IMR-90 (cell line): Measurements from ENCODE around the gene ZNF564.

Source experiments
- CEBPB ChIP-seq: IDR thresholded peaks from 2 replicates; pipeline ENCODE4 v1.6.1; 2012; ENCODE audit warnings: low read depth, low read length, improper control_type of control experiment
- CTCF ChIP-seq: conservative IDR thresholded peaks from 2 replicates; pipeline ENCODE4 v1.5.1; 2012; ENCODE audit warnings: mild to moderate bottlenecking, low read depth, low read length, improper control_type of control experiment

DNA sequence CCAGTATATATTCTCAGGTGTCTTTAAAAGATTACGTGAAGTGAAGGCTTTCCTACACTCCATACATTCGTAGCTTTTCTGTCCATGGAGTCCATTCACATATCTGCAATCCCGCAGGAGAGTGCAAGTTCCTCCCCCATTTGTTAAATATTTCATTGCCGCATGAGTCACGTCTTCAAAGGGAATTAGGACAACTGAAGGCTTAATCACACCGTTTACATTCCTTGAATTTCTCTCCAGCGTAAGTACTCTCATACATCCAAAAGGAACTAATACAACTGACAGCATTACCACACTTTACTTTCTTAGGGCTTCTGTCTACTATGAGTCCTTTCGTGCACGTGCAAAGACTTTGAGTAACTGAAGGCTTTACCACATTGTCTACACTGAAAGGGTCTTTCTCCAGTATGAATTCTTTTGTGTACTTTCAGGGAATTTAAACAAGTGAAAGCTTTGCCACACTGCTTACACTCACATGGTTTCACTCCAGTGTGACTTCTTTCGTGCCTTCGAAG, 29.0 kb upstream of the ZNF564 start:
- TF ChIP-seq CTCF (no peak), CEBPB (peak; percentile 25)
